Right cardiac atrium (tissue), 5 donors: ENCODE data around the gene RER1. TPM values are rescaled to one million over a fixed set of nuclear protein-coding genes. Genes with fewer than 3 reads are reported as not detected.
A peak's percentile ranks its signal among the peaks of the same experiment; 100 is the strongest.

ENCODE experiments used
- ATAC-seq, 2 donors: fragments of 200-7000 bp; cut with Tn5 transposase; one replicate each; pipeline versions ENCODE4 v1.8.0 to v1.9.1; 2020; ENCODE audit warnings: moderate library complexity in 2 of 2, mild to moderate bottlenecking in 1 of 2
- DNase-seq, 3 donors: peaks; one replicate each; pipeline ENCODE4 v3.0.0-alpha.2; 2020
- H3K27ac ChIP-seq: one replicate; pipeline ENCODE4 v1.5.1; 2013; ENCODE audit warnings: mild to moderate bottlenecking, low read length, control low read depth, moderate library complexity
- H3K27me3 ChIP-seq: one replicate; pipeline ENCODE4 v1.6.1; 2013; ENCODE audit not compliant: control insufficient read depth, insufficient read depth
- H3K4me1 ChIP-seq: one replicate; pipeline ENCODE4 v1.6.1; 2013; ENCODE audit warnings: low read length; ENCODE audit not compliant: control insufficient read depth, insufficient read depth
- H3K4me3 ChIP-seq: one replicate; pipeline ENCODE4 v1.5.1; 2013; ENCODE audit warnings: low read length, control low read depth
- H3K9me3 ChIP-seq: one replicate; pipeline ENCODE4 v1.6.1; 2013; ENCODE audit warnings: low read length; ENCODE audit not compliant: control insufficient read depth
- WGBS: extraction: QIAGEN DNeasy Blood & Tissue Kit; methylation state at CpG from one replicate; pipeline ENCODE4 v1.1.7; 2013; 5-methylcytosine and 5-hydroxymethylcytosine counted together
- intact Hi-C, 4 donors: fragments of 100-400 bp; cut with DNase I; formaldehyde crosslinking; loops; one replicate each; pipeline versions ENCODE4 v1.11.0 to v1.14.0; 2022 to 2023
- polyA plus RNA-seq: library from polyadenylated mRNA; stranded (reverse); fragments of 200-250 nt; gene quantifications from one replicate; pipeline ENCODE4 v1.2.3, GENCODE V29; 2013
- total RNA-seq, 4 donors: library from RNA; stranded (reverse); fragmentation: NEBNext Ultra II Directional; extraction: Animal tissue kit (Norgen Biotek cat#: 25700); gene quantifications; one replicate each; pipeline ENCODE4 v1.2.1, GENCODE V29; 2021
- donor health status: healthy with polysubstance abuse.
- donor health status: DM: no; HTN: yes; CAD: no.
- donor health status: DM: no; HTN: no; CAD: no.
- donor health status: DM: no; HTN: yes; CAD: no; lungs with severe emphysema.
- donor health status: DM: yes; HTN: yes; CAD: no.

RER1 gene
- total and polyA plus RNA-seq, 5 donors, result 50.3 to 93.9 (median 86.2) TPM

- peak in 1 of 3 donors; percentile 79 for DNase-seq
- ATAC-seq, result peak; percentile 3 to 35
- peak overlapping the region; percentile 49 for H3K27ac ChIP-seq
- H3K4me3 ChIP-seq, result peak overlapping the region; percentile 75
- intact Hi-C loops, result loop anchor here in 1 of 4 donors (5.0 to 10.0 kb wide), 2 partner anchors 134 to 1012 kb away; no protein-coding TSS in a partner anchor
- peaks cover 5% of the 10 kb centered on the region for H3K4me1 ChIP-seq
- no peaks in the 10 kb centered on the region for H3K27me3 ChIP-seq
- 2% methylated on average over 66 of the region's 66 CpGs for WGBS
- no peaks in the 10 kb centered on the region for H3K9me3 ChIP-seq
Measured at GRCh38 chr1:2412773-2413494, 21.3 kb downstream of the RER1 start.

GRCh38 chr1:2413495-2414296, 22.1 kb downstream of the RER1 start:
- intact Hi-C loops, result loop anchor here in 3 of 4 donors (2.0 to 10.0 kb wide), 3 partner anchors 133 to 1011 kb away; no protein-coding TSS in a partner anchor
- 50% methylated on average over 28 of the region's 28 CpGs for WGBS
- H3K27me3 ChIP-seq, result no peaks in the 10 kb centered on the region
- H3K4me3 ChIP-seq, result peak overlapping the region; percentile 75
- DNase-seq (peak in 2 of 3 donors; percentile 68 to 72), ATAC-seq (peak; percentile 1 to 2)
- H3K4me1 ChIP-seq, result peaks cover 5% of the 10 kb centered on the region
- H3K27ac ChIP-seq, result no peak overlapping the region
- H3K9me3 ChIP-seq, result no peaks in the 10 kb centered on the region

GRCh38 chr1:2414297-2414958, 22.8 kb downstream of the RER1 start:
- H3K9me3 ChIP-seq, result no peaks in the 10 kb centered on the region
- peak; percentile 14 to 41 for ATAC-seq
- H3K27ac ChIP-seq, result no peak overlapping the region

GRCh38 chr1:2415337-2415736, 23.7 kb downstream of the RER1 start:
- Histone ChIP-seq H3K4me3 (no peak overlapping the region), H3K4me1 (peaks cover 5% of the 10 kb centered on the region), H3K27ac (no peak overlapping the region), H3K9me3 (no peaks in the 10 kb centered on the region), H3K27me3 (no peaks in the 10 kb centered on the region)
- DNase-seq (peak in 1 of 3 donors; percentile 52), ATAC-seq (no peak)
- 65% methylated on average over 11 of the region's 11 CpGs for WGBS
- intact Hi-C loops, result loop anchor here (2.0 to 10.0 kb wide), 5 partner anchors 131 to 1009 kb away; no protein-coding TSS in a partner anchor

More at GRCh38 chr1:2414297-2414958, 22.8 kb downstream of the RER1 start:
- intact Hi-C loops, result loop anchor here in 3 of 4 donors (2.0 to 10.0 kb wide), 3 partner anchors 132 to 1010 kb away; no protein-coding TSS in a partner anchor
- Histone ChIP-seq H3K4me3 (no peak overlapping the region), H3K4me1 (peaks cover 5% of the 10 kb centered on the region), H3K27me3 (no peaks in the 10 kb centered on the region)
- peak; percentile 77 to 91 (median 90) for DNase-seq
- WGBS, result 3% methylated on average over 25 of the region's 25 CpGs

GRCh38 chr1:2415801-2416208, 24.2 kb downstream of the RER1 start:
- H3K27me3 ChIP-seq, result no peaks in the 10 kb centered on the region
- no peaks in the 10 kb centered on the region for H3K9me3 ChIP-seq
- peak in 1 of 3 donors; percentile 57 for DNase-seq
- no peak overlapping the region for H3K4me3 ChIP-seq
- no peak overlapping the region for H3K27ac ChIP-seq
- ATAC-seq, result no peak
- peaks cover 5% of the 10 kb centered on the region for H3K4me1 ChIP-seq
- 61% methylated on average over 19 of the region's 19 CpGs for WGBS
- intact Hi-C loops, result loop anchor here (2.0 to 10.0 kb wide), 5 partner anchors 131 to 1009 kb away; no protein-coding TSS in a partner anchor

- Histone ChIP-seq H3K4me1 (peaks cover 5% of the 10 kb centered on the region), H3K27me3 (no peaks in the 10 kb centered on the region), H3K27ac (no peak overlapping the region), H3K4me3 (no peak overlapping the region), H3K9me3 (no peaks in the 10 kb centered on the region)
- no peak for ATAC-seq
- peak in 2 of 3 donors; percentile 46 to 57 for DNase-seq
- 48% methylated on average over 12 of the region's 12 CpGs for WGBS
- intact Hi-C loops, result loop anchor here (5.0 to 10.0 kb wide), 4 partner anchors 131 to 1008 kb away; no protein-coding TSS in a partner anchor
Measured at GRCh38 chr1:2416403-2416802, 24.8 kb downstream of the RER1 start.

- DNase-seq (peak in 1 of 3 donors; percentile 44), ATAC-seq (no peak)
- intact Hi-C loops, result loop anchor here (5.0 to 10.0 kb wide), 4 partner anchors 130 to 1008 kb away; no protein-coding TSS in a partner anchor
- H3K4me3 ChIP-seq, result no peak overlapping the region
- WGBS, result 74% methylated on average over 13 of the region's 13 CpGs
- no peak overlapping the region for H3K27ac ChIP-seq
- H3K9me3 ChIP-seq, result no peaks in the 10 kb centered on the region
- H3K27me3 ChIP-seq, result no peaks in the 10 kb centered on the region
- H3K4me1 ChIP-seq, result peaks cover 2% of the 10 kb centered on the region
Measured at GRCh38 chr1:2417083-2417832, 25.6 kb downstream of the RER1 start.

- peaks cover 2% of the 10 kb centered on the region for H3K4me1 ChIP-seq
- no peaks in the 10 kb centered on the region for H3K27me3 ChIP-seq
- H3K9me3 ChIP-seq, result no peaks in the 10 kb centered on the region
- intact Hi-C loops, result loop anchor here (5.0 to 10.0 kb wide), 4 partner anchors 129 to 1007 kb away; no protein-coding TSS in a partner anchor
- ATAC-seq (no peak), DNase-seq (peak in 1 of 3 donors; percentile 37)
- no peak overlapping the region for H3K4me3 ChIP-seq
- 66% methylated on average over 14 of the region's 14 CpGs for WGBS
- no peak overlapping the region for H3K27ac ChIP-seq
Measured at GRCh38 chr1:2417833-2418225, 26.2 kb downstream of the RER1 start.

- ATAC-seq (no peak), DNase-seq (no peak)
- Histone ChIP-seq H3K4me1 (peaks cover 2% of the 10 kb centered on the region), H3K4me3 (no peak overlapping the region), H3K9me3 (peaks cover 3% of the 10 kb centered on the region), H3K27ac (no peak overlapping the region), H3K27me3 (no peaks in the 10 kb centered on the region)
- intact Hi-C loops, result loop anchor here (5.0 to 10.0 kb wide), 4 partner anchors 128 to 1006 kb away; no protein-coding TSS in a partner anchor
- 69% methylated on average over 16 of the region's 16 CpGs for WGBS
Measured at GRCh38 chr1:2418791-2419320, 27.2 kb downstream of the RER1 start.
